Endothelial cell of umbilical vein (primary cell): Measurements from ENCODE around the gene PRSS3. TPM values are rescaled to one million over a fixed set of nuclear protein-coding genes. Genes with fewer than 3 reads are reported as not detected.

Experiments used
- BruUV-seq: library from RNA; stranded (reverse); fragments of 400-500 nt; replicated peaks from 2 replicates; lab custom pipeline; 2021; lab: Mats Ljungman, UMichigan
- CTCF ChIA-PET: fragments of 300-600, 350-600 bp; sonication (Branson Sonifier 250); formaldehyde crosslinking; loops from one replicate; lab custom pipeline; 2021; ENCODE audit warnings: antibody characterized with exemption, inconsistent platforms; lab: Charles Lee
- POLR2A ChIA-PET: fragments of 300-600, 350-600 bp; sonication (Branson Sonifier 250); formaldehyde crosslinking; loops from one replicate; lab custom pipeline; 2021; ENCODE audit warnings: antibody characterized with exemption, inconsistent platforms; lab: Charles Lee
- DNase-seq: peaks from one replicate; pipeline ENCODE4 v3.0.0-alpha.2; 2011; ENCODE audit warnings: low read depth, low spot score
- FAIRE-seq: peaks from 2 replicates; lab custom pipeline; 2011; peaks lifted over from hg19 to GRCh38; lab: Jason Lieb, UNC
- H2AFZ ChIP-seq: 2 replicates; pipeline ENCODE4 v1.6.0; 2012; ENCODE audit warnings: low read depth, low read length, control low read depth, inconsistent platforms
- H3K27ac ChIP-seq: 2 replicates; pipeline ENCODE4 v1.5.1; 2011; ENCODE audit warnings: low read depth, mild to moderate bottlenecking, control low read depth, low read length, moderate library complexity; ENCODE audit not compliant: insufficient read depth
- H3K27me3 ChIP-seq, 2 experiments: 2 replicates each; pipeline versions ENCODE4 v1.6.0 to v1.6.1; 2011; ENCODE audit warnings: low read length in 2 of 2, mixed read lengths in 1 of 2; ENCODE audit not compliant: control insufficient read depth in 2 of 2, insufficient read depth in 2 of 2
- H3K36me3 ChIP-seq, 2 experiments: 2 replicates in 1 of 2; 3 replicates in 1 of 2; pipeline ENCODE4 v1.5.1; 2011; ENCODE audit warnings: low read length in 2 of 2, mild to moderate bottlenecking in 1 of 2, moderate library complexity in 1 of 2; ENCODE audit not compliant: control insufficient read depth in 2 of 2, insufficient read depth in 2 of 2; ENCODE audit errors: extremely low read depth in 1 of 2
- H3K4me1 ChIP-seq: 3 replicates; pipeline ENCODE4 v1.5.1; 2011; ENCODE audit warnings: mild to moderate bottlenecking, low read length; ENCODE audit not compliant: control insufficient read depth, insufficient read depth; ENCODE audit errors: extremely low read depth
- H3K4me2 ChIP-seq: 2 replicates; pipeline ENCODE4 v1.6.1; 2011; ENCODE audit warnings: low read length, control low read depth, mixed read lengths; ENCODE audit not compliant: insufficient read depth
- H3K4me3 ChIP-seq, 3 experiments: fragments of 200-600 bp in 1 of 3; sonication (generic), shearing (Covaris generic) in 1 of 3; replicated peaks in 1 of 3; 2 replicates each; pipeline ENCODE4 v1.5.1; 2011 to 2016; ENCODE audit warnings: control low read depth in 3 of 3, low read length in 3 of 3, mild to moderate bottlenecking in 2 of 3, inconsistent platforms in 1 of 3, low read depth in 1 of 3, moderate library complexity in 1 of 3; ENCODE audit not compliant: insufficient read depth in 1 of 3
- H3K79me2 ChIP-seq: 2 replicates; pipeline ENCODE4 v1.6.0; 2012; ENCODE audit warnings: low read length, inconsistent platforms; ENCODE audit not compliant: control insufficient read depth, insufficient read depth
- H3K9ac ChIP-seq: replicated peaks from 2 replicates; pipeline ENCODE3; 2011; ENCODE audit warnings: low read length, control low read depth; ENCODE audit not compliant: insufficient read depth; ENCODE audit errors: extremely low read depth
- H3K9me1 ChIP-seq: replicated peaks from 3 replicates; pipeline ENCODE4 v1.6.0; 2011; ENCODE audit warnings: mild to moderate bottlenecking, low read length; ENCODE audit not compliant: control insufficient read depth, insufficient read depth; ENCODE audit errors: extremely low read depth
- H3K9me3 ChIP-seq: replicated peaks from 2 replicates; pipeline ENCODE4 v1.5.1; 2012; ENCODE audit warnings: low read length, inconsistent platforms; ENCODE audit not compliant: control insufficient read depth, insufficient read depth
- H4K20me1 ChIP-seq: replicated peaks from 2 replicates; pipeline ENCODE3; 2011; ENCODE audit warnings: mild to moderate bottlenecking, low read length; ENCODE audit not compliant: control insufficient read depth, insufficient read depth; ENCODE audit errors: extremely low read depth
- CTCF ChIP-seq, 2 donors: IDR thresholded peaks; 1 replicate in 1 of 2; 2 replicates in 1 of 2; pipeline ENCODE4 v1.5.1; 2011; ENCODE audit warnings: low read length in 2 of 2, mild to moderate bottlenecking in 2 of 2, moderate library complexity in 2 of 2, control low read depth in 1 of 2, inconsistent platforms in 1 of 2, low read depth in 1 of 2; ENCODE audit not compliant: insufficient read depth in 1 of 2; ENCODE audit errors: extremely low read depth in 1 of 2
- EZH2 ChIP-seq: IDR thresholded peaks from 2 replicates; pipeline ENCODE4 v1.6.1; 2012; ENCODE audit warnings: borderline replicate concordance, low read depth, mild to moderate bottlenecking, moderate library complexity, low read length, inconsistent platforms; ENCODE audit not compliant: severe bottlenecking
- GATA2 ChIP-seq: IDR thresholded peaks from 2 replicates; pipeline ENCODE4 v1.7.0; 2011; ENCODE audit warnings: low read depth, mild to moderate bottlenecking, moderate library complexity, mixed read lengths, low read length; ENCODE audit not compliant: insufficient read length, insufficient read depth
- JUN ChIP-seq: IDR thresholded peaks from 2 replicates; pipeline ENCODE4 v1.6.1; 2011; ENCODE audit warnings: borderline replicate concordance, low read depth; ENCODE audit not compliant: insufficient read length, insufficient read depth
- MAX ChIP-seq: IDR thresholded peaks from 2 replicates; pipeline ENCODE4 v1.6.1; 2011; ENCODE audit not compliant: insufficient read depth, insufficient read length
- MYC ChIP-seq: IDR thresholded peaks from one replicate; pipeline ENCODE4 v1.6.1; 2011; ENCODE audit warnings: mild to moderate bottlenecking, low read depth, low read length
- POLR2A ChIP-seq: IDR thresholded peaks from 2 replicates; pipeline ENCODE4 v1.6.1; 2012; ENCODE audit warnings: low read depth, mild to moderate bottlenecking, control low read depth, low read length
- POLR2AphosphoS5 ChIP-seq: IDR thresholded peaks from 2 replicates; pipeline ENCODE4 v1.6.1; 2012; ENCODE audit warnings: low read depth, mild to moderate bottlenecking, control low read depth, low read length, moderate library complexity; ENCODE audit not compliant: insufficient read depth
- dilution Hi-C: fragments of 300-500 bp; cut with MboI; formaldehyde crosslinking; loops from one replicate; pipeline ENCODE4 v1.15.0; 2019; ENCODE audit warnings: low sequenced_read_pairs; ENCODE audit not compliant: extremely low pct_ligation_motif_present
- intact Hi-C: fragments of 100-400 bp; cut with micrococcal nuclease; formaldehyde crosslinking; loops from one replicate; pipeline ENCODE4 v1.10.0; 2022
- polyA plus RNA-seq, 4 experiments: library from polyadenylated mRNA; depleted of rRNA in 3 of 4; stranded (reverse) in 3 of 4; unstranded in 1 of 4; fragments of >200 nt; gene quantifications; 2 replicates each; pipeline versions ENCODE4 v1.2.1 to v1.2.3, GENCODE V29; 2011 to 2012; ENCODE audit warnings: missing spikeins in 1 of 4
- total RNA-seq: library from RNA; stranded (reverse); gene quantifications from 2 replicates; pipeline ENCODE4 v1.2.3, GENCODE V29; 2021

PRSS3 gene
- total and polyA plus RNA-seq, 2 donors (not counting 3 experiments of a cell fraction or from before 2014, with no cell fraction given) = 3.7 to 4.4 TPM

- Histone ChIP-seq H3K9me3 (no peaks in the 10 kb centered on the region), H3K27me3 (no peaks in the 10 kb centered on the region), H3K4me1 (peaks cover 5% of the 10 kb centered on the region), H3K27ac (no peak overlapping the region), H3K9me1 (no peaks in the 10 kb centered on the region), H4K20me1 (no peaks in the 10 kb centered on the region), H3K79me2 (no peaks in the 10 kb centered on the region), H3K4me3 (no peak overlapping the region), H3K4me2 (no peak overlapping the region), H3K9ac (no peak overlapping the region), H2AFZ (no peak overlapping the region), H3K36me3 (no peaks in the 10 kb centered on the region)
- TF ChIP-seq MYC (no peak), EZH2 (no peak), GATA2 (no peak), POLR2AphosphoS5 (no peak), CTCF (IDR thresholded peaks at IDR 0.05; ENCODE audit: extremely low read depth in 1 of 2, insufficient read depth in 1 of 2, low read depth in 1 of 2, low read length in 2 of 2) (no peak)
- ChIA-PET CTCF (interaction anchor here (1.1 to 1.6 kb wide), 2 partner anchors 19 to 57 kb away, joined by 3 to 5 read pairs; no protein-coding TSS in a partner anchor), POLR2A (no interaction called here)
- BruUV-seq = no TSS peak
- dilution Hi-C loops (no loop called here), intact Hi-C loops (no loop called here)
- FAIRE-seq (peak; percentile 15), DNase-seq (no peak)
Observed at GRCh38 chr9:33794560-33794959, 801 bp upstream of the PRSS3 start.

- BruUV-seq = no TSS peak
- H3K4me3 ChIP-seq = no peak overlapping the region
- no peaks in the 10 kb centered on the region for H3K79me2 ChIP-seq
- FAIRE-seq (no peak), DNase-seq (no peak)
- no peak overlapping the region for H3K9ac ChIP-seq
- no peak overlapping the region for H3K4me2 ChIP-seq
- dilution Hi-C loops = no loop called here
- no peaks in the 10 kb centered on the region for H3K9me1 ChIP-seq
- intact Hi-C loops = no loop called here
- TF ChIP-seq JUN (no peak), POLR2A (no peak), MAX (no peak), POLR2AphosphoS5 (no peak), MYC (no peak), CTCF (IDR thresholded peaks at IDR 0.05; ENCODE audit: extremely low read depth in 1 of 2, insufficient read depth in 1 of 2, low read depth in 1 of 2, low read length in 2 of 2) (no peak)
- no peaks in the 10 kb centered on the region for H4K20me1 ChIP-seq
- H3K4me1 ChIP-seq = peaks cover 5% of the 10 kb centered on the region
- CTCF ChIA-PET = no interaction called here
- POLR2A ChIA-PET = no interaction called here
- no peaks in the 10 kb centered on the region for H3K36me3 ChIP-seq
- no peaks in the 10 kb centered on the region for H3K9me3 ChIP-seq
- H2AFZ ChIP-seq = no peak overlapping the region
- no peaks in the 10 kb centered on the region for H3K27me3 ChIP-seq
- no peak overlapping the region for H3K27ac ChIP-seq
Observed at GRCh38 chr9:33795819-33796218, 458 bp downstream of the PRSS3 start.
